ENCODE measurements around the gene HORMAD1.
"Not testable (repeated sequence)": the region's sequence is repeated elsewhere in the genome, so short reads cannot be mapped to it uniquely, and the experiment has no call there.

The HORMAD1 gene

GRCh38 chr1:150696995-150697927, 23.4 kb downstream of the HORMAD1 start, which contains the start of gene GOLPH3L:
Gene GOLPH3L (minus strand): TSS chr1:150697154. CDS start chr1:150694838, 2,316 bp downstream.
- peak; percentile 100 for DNase-seq

GRCh38 chr1:150696590-150696989, 24.1 kb downstream of the HORMAD1 start:
- DNase-seq, result peak; percentile 23

- DNase-seq, result peak; percentile 19
Measured at GRCh38 chr1:150696162-150696561, 24.5 kb downstream of the HORMAD1 start.

GRCh38 chr1:150695561-150695960, 25.1 kb downstream of the HORMAD1 start:
- DNase-seq, result peak; percentile 24

- DNase-seq, result no peak
Measured at GRCh38 chr1:150692720-150693119, 28.0 kb downstream of the HORMAD1 start.

- no peak for DNase-seq
Measured at GRCh38 chr1:150688763-150689162, 31.9 kb downstream of the HORMAD1 start.

- no peak for DNase-seq
Measured at GRCh38 chr1:150686275-150686674, 34.4 kb downstream of the HORMAD1 start.

- no peak for DNase-seq
Measured at GRCh38 chr1:150683914-150684313, 36.8 kb downstream of the HORMAD1 start.

GRCh38 chr1:150678988-150679387, 41.7 kb downstream of the HORMAD1 start:
- no peak for DNase-seq

GRCh38 chr1:150674881-150675280, 45.8 kb downstream of the HORMAD1 start:
- no peak for DNase-seq

- no peak for DNase-seq
Measured at GRCh38 chr1:150663321-150663720, 57.4 kb downstream of the HORMAD1 start.

- no peak for DNase-seq
Measured at GRCh38 chr1:150662811-150663210, 57.9 kb downstream of the HORMAD1 start.

GRCh38 chr1:150661156-150661555, 59.5 kb downstream of the HORMAD1 start:
- DNase-seq, result no peak

GRCh38 chr1:150660584-150660983, 60.1 kb downstream of the HORMAD1 start:
- DNase-seq, result no peak

GRCh38 chr1:150657064-150657463, 63.6 kb downstream of the HORMAD1 start:
- not testable (repeated sequence) for DNase-seq

- not testable (repeated sequence) for DNase-seq
Measured at GRCh38 chr1:150654635-150655034, 66.1 kb downstream of the HORMAD1 start.

GRCh38 chr1:150650193-150650592, 70.5 kb downstream of the HORMAD1 start:
- no peak for DNase-seq

GRCh38 chr1:150649441-150650075, 71.1 kb downstream of the HORMAD1 start:
- DNase-seq, result no peak

All from hematopoietic multipotent progenitor cell treated with erythropoietin and hydrocortisone succinate and interleukin-3 and kit ligand, for 8 days (in vitro differentiated cells).